K562 (cell line): ENCODE measurements around the gene CFHR5. TPM values are rescaled to one million over a fixed set of nuclear protein-coding genes. Genes with fewer than 3 reads are reported as not detected.

Experiments used
- CCAR2 ChIP-seq: fragments of 200-400 bp; formaldehyde crosslinking; IDR thresholded peaks from 2 replicates; pipeline ENCODE4 v1.6.1; 2017; ENCODE audit warnings: mild to moderate bottlenecking, low read depth, low read length
- POLR2G ChIP-seq: fragments of 200-400 bp; formaldehyde crosslinking; IDR thresholded peaks from 2 replicates; pipeline ENCODE4 v1.6.1; 2017; ENCODE audit warnings: low read depth, mild to moderate bottlenecking, antibody characterized with exemption, low read length, moderate library complexity
- POU5F1 ChIP-seq: fragments of 150-350 bp; IDR thresholded peaks from 2 replicates; pipeline ENCODE4 v1.6.1; 2014; ENCODE audit warnings: borderline replicate concordance, low read length, low read depth, mild to moderate bottlenecking; ENCODE audit not compliant: partially characterized antibody
- ZFP1 ChIP-seq: fragments of 450-650 bp; formaldehyde crosslinking; IDR thresholded peaks from 2 replicates; pipeline ENCODE4 v1.4.0; 2020; ENCODE audit warnings: mild to moderate bottlenecking, mixed read lengths
- polyA plus RNA-seq, 8 experiments: library from polyadenylated mRNA; depleted of rRNA in 4 of 8; stranded (reverse) in 5 of 8; unstranded in 3 of 8; fragments of >200 nt; fragmentation: Nextera tagmentation in 2 of 8; fragmentation: Illumina TruSeq in 1 of 8; extraction: Ambion mirVana in 2 of 8; extraction: Trizol in 1 of 8; gene quantifications; 2 replicates each; pipeline versions ENCODE4 v1.2.1 to v1.2.3, GENCODE V29; 2011 to 2014; ENCODE audit warnings: inconsistent platforms in 1 of 8, missing spikeins in 1 of 8
- total RNA-seq, 7 experiments: library from RNA; depleted of rRNA in 6 of 7; stranded (reverse); fragments of >200 nt in 6 of 7; fragmentation: Illumina TruSeq in 2 of 7; extraction: Trizol in 2 of 7; gene quantifications; 2 replicates each; pipeline versions ENCODE4 v1.2.1 to v1.2.3, GENCODE V29; 2011 to 2021; ENCODE audit warnings: low replicate concordance in 1 of 7
- TF ChIP-seq, protein P1 (sequence below), 2 experiments: fragments of 150-350 bp in 1 of 2; IDR thresholded peaks; 2 replicates each; pipeline ENCODE4 v1.6.1; 2012 to 2016; ENCODE audit warnings: low read depth in 2 of 2, low read length in 2 of 2, mild to moderate bottlenecking in 1 of 2, moderate library complexity in 1 of 2
- TF ChIP-seq, protein P2 (sequence below): fragments of 250-450 bp; sonication (Bioruptor Pico); IDR thresholded peaks from 2 replicates; pipeline ENCODE4 v1.9.0; 2021; ENCODE audit warnings: mild to moderate bottlenecking, inconsistent platforms

Gene CFHR5
- total and polyA plus RNA-seq, 9 of the 15 experiments (the other 6 are each of a cell fraction or from before 2014, with no cell fraction given): not detected

DNA sequence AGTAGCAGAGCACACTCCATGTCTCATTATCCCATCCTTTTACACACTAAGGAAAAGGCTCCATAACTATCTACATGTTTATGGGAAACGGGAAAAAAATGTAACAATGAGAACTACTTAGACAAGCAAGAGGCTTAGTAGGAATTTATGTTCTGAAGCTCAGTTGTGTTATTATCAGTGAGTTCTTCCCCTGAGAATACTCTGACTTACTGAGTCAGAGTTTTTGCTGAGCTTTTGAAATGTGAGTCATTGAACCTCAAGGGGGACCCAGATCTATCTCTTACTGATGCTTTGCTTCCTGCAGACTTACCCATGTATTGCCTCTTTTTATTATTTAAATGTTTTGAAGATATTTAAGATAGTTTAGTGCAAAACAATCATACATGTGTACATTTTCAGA, 20.1 kb downstream of the CFHR5 start (continued):
- TF ChIP-seq, protein P1, sequence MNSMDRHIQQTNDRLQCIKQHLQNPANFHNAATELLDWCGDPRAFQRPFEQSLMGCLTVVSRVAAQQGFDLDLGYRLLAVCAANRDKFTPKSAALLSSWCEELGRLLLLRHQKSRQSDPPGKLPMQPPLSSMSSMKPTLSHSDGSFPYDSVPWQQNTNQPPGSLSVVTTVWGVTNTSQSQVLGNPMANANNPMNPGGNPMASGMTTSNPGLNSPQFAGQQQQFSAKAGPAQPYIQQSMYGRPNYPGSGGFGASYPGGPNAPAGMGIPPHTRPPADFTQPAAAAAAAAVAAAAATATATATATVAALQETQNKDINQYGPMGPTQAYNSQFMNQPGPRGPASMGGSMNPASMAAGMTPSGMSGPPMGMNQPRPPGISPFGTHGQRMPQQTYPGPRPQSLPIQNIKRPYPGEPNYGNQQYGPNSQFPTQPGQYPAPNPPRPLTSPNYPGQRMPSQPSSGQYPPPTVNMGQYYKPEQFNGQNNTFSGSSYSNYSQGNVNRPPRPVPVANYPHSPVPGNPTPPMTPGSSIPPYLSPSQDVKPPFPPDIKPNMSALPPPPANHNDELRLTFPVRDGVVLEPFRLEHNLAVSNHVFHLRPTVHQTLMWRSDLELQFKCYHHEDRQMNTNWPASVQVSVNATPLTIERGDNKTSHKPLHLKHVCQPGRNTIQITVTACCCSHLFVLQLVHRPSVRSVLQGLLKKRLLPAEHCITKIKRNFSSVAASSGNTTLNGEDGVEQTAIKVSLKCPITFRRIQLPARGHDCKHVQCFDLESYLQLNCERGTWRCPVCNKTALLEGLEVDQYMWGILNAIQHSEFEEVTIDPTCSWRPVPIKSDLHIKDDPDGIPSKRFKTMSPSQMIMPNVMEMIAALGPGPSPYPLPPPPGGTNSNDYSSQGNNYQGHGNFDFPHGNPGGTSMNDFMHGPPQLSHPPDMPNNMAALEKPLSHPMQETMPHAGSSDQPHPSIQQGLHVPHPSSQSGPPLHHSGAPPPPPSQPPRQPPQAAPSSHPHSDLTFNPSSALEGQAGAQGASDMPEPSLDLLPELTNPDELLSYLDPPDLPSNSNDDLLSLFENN (IDR thresholded peaks at IDR 0.05; ENCODE audit: low read depth in 2 of 2, low read length in 2 of 2): no peak
- TF ChIP-seq, protein P2, sequence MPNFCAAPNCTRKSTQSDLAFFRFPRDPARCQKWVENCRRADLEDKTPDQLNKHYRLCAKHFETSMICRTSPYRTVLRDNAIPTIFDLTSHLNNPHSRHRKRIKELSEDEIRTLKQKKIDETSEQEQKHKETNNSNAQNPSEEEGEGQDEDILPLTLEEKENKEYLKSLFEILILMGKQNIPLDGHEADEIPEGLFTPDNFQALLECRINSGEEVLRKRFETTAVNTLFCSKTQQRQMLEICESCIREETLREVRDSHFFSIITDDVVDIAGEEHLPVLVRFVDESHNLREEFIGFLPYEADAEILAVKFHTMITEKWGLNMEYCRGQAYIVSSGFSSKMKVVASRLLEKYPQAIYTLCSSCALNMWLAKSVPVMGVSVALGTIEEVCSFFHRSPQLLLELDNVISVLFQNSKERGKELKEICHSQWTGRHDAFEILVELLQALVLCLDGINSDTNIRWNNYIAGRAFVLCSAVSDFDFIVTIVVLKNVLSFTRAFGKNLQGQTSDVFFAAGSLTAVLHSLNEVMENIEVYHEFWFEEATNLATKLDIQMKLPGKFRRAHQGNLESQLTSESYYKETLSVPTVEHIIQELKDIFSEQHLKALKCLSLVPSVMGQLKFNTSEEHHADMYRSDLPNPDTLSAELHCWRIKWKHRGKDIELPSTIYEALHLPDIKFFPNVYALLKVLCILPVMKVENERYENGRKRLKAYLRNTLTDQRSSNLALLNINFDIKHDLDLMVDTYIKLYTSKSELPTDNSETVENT (CRISPR knock-in tag): no peak
- no peak for TF ChIP-seq POLR2G
- no peak for TF ChIP-seq CCAR2
- no peak for TF ChIP-seq ZFP1
- TF ChIP-seq POU5F1: no peak
